Activated effector memory CD4-positive, alpha-beta T cell treated with Interleukin-2 at 50 U/mL for 16 hours (primary cell): Measurements from ENCODE around the gene TBC1D5.
"Not testable (repeated sequence)": the region's sequence is repeated elsewhere in the genome, so short reads cannot be mapped to it uniquely, and the experiment has no call there.

Experiments used
- DNase-seq: peaks from one replicate; pipeline ENCODE4 v3.0.0-alpha.2; 2020

The TBC1D5 gene

DNA sequence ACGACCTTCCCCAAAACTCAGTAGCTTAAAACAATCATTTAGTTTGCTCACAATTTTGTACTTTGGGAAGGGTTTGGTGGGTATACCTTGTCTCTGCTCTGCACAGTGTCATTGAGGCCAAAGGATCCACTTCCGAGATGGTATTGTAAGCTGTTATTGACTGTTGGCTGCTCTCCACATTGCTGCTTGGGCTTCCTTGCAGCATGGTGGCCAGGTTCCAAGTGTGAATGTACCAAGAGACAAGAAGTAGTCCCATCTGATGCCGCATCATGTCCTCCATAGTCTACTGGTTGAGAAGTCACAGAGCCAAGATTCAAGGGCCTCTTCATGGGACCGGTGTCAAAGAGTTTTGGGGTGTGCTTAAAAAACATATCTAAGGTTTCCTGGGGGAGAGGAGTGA, 589.2 kb downstream of the TBC1D5 start:
- DNase-seq, result no peak

DNA sequence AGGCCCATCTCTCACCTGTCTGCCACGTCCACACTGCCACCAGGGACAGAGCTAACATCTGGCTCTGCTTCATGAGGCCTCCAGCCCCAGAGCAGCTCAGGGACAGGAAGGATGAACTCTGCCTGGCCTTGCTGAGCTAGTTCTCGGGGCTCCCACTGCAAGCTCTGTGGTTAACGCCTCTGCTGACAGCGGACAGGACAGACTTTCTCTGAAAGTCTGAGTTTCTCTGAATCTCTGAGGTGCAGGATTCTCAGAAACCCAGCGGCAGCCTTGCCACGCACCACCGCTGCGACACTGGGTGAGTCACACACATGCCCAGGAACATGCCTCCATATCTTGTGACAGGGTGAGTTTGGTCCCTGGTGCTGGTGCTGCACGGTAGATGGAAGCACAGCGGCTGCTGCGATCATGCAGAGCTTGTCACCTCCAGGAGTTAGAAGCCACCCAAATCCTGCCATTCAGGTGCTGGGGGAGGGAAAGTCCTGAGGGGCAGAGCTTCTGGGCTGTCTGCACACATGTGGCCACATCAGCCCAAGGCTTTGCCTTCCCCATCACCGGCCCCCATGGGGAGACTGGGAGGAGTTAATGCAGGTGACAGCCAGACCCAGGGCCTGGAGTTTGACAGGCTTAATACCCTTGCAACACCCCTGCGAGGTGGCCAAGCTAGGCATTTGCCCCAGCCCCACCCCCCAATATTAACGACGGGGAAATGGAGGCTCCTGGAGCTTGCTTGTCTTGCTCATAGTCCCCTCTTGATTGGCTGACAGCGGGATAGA, 590.6 kb downstream of the TBC1D5 start:
- peak; percentile 85 for DNase-seq

DNA sequence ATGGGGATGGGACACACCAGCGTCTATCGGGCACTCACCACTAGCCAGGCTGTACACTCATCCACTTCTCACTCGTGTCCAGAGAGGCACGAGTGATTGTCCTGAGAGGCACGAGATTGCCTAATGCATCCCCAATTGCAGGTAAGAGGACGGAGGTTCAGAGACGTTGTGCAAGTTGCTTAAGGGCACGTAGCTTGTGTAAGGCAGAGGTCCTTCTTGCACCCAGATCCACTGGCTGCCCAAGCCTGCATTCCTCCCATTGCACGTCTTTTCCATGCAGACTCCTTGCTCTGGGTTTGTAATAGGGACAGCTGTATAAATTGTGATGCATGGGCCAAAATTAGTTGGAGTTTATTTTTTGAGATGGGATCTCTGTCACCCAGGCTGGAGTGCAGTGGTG, 593.4 kb downstream of the TBC1D5 start:
- no peak for DNase-seq

DNA sequence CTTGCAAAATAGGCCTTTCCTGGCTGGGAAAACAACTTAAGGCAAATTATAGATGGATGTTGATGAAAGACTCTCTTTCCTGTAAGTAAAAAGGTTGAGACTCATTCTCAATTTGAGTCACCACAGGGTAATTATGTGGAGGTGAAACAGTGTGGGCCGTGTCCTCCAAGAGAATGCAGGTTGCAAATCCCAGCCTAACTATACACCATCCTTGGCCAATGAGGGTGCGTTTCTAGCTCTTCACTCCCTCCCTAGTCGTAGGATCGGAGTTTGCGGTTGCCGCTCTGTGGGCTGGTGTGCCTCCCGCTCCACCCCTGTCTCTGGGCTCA, 597.8 kb downstream of the TBC1D5 start:
- no peak for DNase-seq

DNA sequence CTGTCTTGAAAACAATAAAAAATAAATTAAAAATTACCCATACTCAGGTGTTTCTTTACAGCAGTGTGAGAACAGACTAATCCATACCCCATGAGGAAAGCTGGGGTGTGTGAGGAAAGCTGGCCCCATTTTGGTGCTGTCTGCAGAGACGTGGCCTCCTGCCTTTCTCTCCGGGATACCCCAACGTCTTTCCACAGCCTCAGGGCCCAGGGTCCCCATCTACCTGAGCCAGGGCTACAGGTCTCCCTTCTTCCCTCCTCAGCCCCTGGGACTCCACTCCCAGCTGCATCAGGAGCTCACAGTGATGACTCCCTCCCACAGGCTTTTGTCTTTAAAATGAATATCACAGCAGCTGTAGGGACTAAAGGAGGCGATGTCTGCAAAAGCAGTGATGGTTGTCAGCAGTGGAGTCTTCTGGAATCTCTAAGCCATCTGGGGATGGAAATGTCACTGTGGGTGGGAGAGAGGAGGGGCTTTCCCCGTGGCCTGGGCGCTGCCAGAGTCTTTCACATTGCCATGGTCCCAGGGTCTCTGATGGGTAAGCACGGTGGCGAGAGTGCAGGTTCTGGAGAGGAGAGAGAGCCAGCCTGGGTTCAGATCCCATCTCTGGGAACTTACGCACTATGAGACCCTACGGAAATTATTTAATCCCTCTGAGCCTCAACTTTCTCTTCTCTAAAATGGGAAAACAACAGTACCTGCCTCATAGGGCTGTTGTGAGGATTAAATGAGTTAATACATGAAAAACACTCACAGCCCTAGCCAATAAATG, 598.4 kb downstream of the TBC1D5 start:
- DNase-seq, result no peak

DNA sequence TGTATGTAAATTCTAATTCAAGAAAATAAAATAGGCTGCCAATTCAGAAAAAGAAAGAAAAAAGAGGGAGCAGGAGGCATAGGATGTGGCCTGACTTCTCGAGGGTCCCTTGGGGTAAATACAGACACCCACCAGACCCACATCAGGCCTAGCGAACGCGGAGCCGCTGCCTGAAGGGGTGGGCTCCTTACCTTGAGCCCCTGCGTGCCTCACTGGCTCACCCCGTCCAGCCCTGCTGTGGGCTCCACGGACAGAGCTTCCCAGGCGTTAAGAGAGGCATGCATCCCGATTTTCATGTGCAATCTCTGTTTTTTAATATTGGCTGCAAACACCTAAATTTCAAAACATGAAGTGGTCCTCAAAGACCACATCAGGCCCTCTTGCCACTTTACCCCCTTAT, 599.9 kb downstream of the TBC1D5 start:
- no peak for DNase-seq

DNA sequence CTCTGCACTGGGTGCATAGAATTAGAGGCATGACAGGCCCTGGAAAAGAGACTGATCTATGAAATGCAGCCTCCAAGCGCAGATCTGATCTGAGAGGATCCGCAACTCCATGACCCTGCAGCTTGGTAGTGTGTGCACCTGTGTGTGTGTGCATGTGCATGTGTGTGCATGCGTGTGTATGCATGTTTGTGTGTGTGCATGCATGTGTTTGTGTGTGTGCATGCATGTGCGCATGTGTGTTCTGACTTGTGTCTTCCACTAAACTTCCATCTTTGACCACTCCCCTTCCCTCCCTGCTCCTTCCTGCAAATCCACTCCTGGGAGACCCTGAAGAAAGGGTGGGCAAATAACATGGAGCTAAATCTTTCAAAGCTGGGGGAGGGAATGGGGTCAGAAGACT, 600.7 kb downstream of the TBC1D5 start:
- no peak for DNase-seq

DNA sequence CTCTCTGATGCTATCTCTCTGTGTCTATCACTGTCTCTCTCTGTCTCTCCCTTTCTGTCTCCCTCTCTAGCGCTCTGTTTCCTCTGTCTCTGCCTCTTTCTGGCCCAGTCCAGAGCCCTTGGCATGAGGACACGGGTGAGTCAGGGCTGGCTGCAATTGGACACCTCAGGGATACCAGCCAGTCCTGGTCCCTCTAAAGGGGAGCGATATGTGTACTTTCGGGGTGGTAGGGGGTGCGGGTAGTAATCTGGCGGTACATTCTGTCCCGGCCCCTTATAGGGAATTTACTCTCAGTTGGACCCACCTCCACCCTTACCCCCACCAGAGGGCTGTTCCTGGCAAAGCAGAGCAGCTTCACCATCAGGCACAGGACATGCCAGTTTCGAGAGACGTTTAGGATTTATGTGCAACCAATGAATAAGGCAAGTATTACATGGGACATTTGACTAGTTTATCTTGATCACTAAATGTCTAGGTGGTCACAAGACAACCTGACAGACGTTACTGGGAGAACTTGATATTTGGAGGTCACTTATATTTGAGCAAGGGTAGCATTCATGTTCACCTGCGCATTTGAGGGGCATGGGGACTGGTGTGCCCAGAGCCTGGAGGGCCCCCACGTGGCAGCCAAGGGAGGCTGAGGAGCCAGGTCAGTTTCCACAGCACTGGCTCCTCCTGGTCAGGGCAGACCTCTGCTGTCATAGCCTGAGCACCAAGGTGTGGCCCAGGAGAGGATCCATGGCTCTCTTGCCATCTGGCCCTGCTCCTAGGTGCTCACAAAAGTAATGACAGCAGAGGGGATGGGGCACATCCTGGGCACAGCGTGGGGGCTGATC, 601.5 kb downstream of the TBC1D5 start:
- no peak for DNase-seq

DNA sequence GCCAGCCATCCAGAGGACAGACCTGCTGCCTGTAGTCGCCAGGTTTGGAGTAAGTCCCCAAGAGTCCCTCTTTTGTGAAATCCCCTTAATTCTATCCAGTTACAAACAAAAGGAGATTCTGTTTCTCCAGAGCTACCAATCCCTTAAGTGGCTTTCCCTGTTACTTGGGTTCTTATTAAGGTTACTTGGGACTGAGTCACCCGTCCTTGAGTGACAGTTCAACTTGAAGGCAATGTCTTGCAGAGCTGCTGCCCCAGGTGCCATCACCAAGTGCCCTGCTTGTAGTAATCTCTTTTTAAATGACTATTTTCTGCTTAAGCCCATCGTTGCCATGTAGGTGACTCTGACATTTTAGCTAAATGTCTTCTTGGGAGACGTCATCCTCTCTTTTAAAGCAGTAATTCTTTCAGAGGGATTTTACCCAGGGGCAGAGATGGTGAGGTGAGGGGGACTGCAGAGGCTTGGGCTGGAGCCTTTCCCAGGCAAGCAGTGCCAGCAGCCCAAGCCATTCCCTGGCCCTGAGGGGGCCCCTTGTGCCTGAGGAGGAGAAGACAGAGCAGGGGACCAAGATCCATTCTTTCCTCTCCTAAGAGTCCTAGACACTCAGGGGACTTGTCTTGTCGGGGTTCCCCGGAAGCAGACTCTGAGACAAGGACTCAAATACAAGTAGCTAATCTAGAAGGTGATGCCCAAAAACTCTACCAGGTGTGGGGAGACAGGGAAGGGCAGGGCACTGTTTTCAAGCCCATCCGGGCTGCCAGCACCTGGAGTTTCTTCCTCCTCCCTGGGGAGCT, 604.0 kb downstream of the TBC1D5 start:
- no peak for DNase-seq

DNA sequence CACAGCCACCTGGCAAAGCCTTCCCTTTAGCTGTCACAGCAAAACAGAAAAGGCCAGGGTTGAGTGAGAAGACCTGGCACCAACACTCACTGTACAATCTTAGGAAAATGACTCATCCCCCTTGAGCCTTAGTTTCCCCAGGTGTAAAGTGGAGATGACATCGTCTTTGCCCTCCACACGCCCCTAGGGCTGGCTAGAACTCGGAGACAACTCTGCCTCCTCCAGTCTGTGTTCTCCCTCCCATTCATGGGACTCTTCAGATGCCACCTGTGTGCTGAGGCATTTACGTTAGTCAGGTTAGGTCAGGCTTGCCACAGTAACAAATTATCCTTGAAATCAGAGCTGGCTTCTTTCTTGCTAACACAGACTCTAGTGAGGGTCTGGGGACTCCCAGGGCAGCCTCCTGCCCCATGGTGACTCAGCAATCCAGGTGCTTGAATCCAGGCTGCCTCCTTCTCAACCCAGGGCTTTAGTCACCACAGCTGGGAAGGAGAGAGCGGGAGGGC, 605.1 kb downstream of the TBC1D5 start:
- no peak for DNase-seq

DNA sequence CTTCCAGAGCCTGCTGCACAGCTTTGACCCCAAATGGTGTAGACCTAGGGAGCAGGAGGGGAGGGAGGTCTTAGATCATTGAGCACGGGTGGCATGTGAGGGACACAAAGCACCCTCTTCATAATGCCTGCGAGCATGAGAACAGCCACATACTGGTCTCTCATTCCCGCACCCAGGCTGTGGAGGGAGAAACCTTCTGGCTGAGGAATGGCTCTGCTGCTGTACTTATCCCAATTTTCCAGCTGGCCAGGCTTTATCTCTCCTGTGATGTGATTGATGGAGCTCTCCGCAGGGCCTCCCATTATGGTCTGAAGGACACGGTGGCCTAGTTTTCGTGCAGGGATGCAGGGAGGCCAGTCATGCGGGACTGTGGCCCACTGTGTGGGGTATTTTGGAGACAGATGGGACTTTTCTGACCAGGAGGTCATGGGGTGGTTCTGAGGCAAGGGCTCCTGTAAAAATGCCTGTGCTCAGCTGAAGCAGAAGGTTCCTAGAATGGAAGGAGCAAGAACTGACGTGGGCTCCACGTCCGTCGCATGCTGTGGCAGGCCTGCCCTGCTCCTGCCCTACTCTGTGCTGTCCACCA, 606.2 kb downstream of the TBC1D5 start:
- no peak for DNase-seq

DNA sequence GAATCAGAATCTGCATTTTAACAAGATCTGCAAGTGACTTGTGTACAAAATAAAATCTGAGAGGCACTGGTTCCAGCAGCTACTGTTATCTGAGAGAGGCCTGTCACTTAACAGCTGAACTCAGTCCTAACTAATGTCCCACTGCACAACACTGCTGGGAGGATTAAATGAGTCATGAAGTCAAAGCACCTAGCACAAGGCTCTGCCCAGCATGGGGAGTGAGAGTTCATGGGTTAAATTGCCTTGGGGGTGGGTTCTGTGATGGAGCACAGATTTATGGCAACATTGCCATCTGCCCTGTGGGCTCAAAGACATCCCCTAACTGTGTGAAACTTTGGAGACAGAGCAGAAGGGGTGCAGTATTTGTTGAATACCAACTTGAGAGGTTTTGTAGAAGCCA, 606.7 kb downstream of the TBC1D5 start:
- no peak for DNase-seq

DNA sequence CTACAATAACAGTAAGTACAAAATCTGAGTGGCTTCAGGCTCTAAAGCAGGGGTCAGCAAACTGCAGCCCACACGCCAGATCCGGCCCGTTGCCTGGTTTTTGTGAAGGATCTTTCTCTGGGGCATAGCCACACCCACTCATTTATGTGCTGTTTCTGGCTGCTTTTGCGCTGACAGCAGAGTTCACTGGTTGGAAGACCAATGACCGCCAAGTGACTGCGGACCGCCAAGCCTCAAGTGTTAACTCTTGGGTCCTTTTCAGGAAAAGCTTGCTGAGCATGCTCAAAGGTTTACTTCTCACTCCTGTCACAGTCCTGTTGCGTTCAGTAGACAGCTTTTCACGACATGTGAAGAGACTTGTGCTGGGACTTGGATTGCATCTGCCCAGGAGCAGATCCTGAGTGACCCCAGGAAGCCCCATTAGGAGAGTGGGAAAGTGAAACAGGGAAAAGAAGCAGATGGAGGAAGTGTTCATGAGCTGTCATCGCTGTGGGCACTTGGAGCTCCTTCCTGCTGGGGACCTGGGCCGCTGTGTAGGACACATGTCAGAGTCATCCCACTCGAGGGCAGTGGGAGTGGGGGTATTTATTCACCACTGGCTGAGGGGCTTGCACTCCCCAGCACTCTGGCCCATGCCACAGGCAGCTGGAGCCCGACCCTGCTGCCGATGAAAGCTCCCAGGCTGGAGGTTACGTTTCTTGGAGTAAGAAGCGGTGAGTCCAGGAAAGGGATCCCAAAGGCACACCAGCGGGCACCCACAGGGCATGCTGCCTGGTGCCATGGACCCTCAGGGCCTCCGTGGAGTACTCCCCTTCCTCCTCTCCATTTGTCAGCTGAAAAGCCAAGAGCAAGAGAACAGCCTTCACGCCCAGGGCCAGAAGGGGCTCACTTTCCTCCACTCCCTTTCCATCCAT, 608.5 kb downstream of the TBC1D5 start:
- DNase-seq, result no peak

DNA sequence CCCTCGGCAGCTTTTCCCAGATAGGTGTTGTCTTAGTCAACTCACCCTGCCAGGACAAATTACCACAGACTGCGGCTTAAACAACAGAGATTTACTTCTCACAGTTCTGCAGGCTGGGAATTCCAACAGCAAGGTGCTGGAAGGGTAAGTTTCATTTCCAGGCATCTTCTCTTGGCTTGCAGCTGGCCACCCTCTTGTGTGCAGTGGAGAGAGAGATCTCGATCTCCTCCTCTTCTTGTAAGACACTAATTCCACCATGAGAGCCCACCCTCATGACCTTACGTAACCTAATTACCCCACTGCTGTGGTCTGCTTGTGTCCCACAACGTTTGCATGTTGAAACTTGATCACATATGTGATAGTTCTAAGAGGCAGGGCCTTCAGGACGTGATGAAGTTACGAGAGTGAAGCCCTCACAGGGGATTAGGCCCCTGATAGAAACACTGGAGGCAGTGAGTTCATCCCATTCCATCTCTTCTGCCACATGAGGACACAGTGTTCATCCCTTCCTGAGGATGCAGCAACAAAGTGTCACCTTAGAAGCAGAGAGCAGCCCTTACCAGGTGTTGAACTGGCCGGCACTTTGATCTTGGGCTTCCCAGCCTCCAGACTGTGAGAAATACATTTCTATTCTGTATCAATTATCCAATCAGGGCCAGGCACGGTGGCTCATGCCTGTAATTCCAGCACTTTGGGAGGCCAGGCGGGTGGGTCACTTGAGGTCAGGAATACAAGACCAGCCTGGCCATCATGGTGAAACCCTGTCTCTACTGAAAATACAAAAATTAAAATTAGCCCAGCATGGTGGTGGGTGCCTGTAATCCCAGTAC, 609.9 kb downstream of the TBC1D5 start:
- no peak for DNase-seq

DNA sequence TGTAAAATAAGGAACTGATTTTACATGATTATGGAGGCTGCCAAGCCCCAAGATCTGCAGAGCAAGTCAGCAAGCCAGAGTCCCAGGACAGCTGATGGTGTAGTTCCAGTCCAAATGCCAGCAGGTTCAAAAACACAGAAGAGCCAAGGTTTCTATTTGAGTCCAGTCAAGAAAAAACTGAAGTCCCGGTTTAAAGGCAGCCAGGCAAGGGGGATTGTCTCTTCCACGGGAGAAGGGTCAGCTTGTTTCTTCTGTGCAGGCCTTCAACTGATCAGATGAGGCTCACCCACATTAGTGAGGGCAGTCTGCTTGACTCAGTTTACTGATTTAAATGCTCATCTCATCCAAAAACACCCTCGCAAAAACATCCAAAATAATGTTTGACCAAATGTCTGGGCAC, 611.5 kb downstream of the TBC1D5 start:
- no peak for DNase-seq

DNA sequence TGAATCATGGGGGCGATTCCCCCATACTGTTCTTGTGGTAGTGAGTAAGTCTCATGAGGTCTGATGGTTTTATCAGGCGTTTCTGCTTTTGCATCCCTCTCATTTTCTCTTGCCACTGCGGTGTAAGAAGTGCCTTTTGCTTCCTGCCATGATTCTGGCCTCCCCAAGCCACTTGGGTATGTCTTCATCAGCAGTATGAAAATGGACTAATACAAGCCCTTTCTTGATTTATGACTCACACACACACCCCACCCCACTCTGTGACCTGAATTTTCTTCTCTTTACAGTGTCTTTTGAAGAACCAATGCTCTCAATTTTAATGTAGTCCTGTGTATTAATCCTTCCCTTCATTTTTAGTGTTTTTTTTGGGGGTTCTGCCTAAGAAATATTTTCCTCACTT, 612.9 kb downstream of the TBC1D5 start:
- no peak for DNase-seq

DNA sequence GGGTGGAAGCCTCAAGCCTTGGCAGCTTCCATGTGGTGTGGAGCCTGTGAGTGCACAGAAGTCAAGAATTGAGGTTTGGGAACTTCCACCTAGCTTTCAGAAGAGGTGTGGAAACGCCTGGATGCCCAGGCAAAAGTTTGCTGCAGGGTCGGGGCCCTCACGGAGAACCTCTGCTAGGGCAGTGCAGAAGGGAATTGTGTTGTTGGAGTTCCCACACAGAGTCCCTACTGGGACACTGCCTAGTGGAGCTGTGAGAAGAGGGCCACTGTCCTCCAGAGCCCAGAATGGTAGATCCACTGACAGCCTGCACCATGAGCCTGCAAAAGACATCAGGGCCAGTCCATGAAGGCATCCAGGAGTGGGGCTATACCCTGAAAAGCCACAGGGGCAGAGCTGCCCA, 613.8 kb downstream of the TBC1D5 start:
- not testable (repeated sequence) for DNase-seq

DNA sequence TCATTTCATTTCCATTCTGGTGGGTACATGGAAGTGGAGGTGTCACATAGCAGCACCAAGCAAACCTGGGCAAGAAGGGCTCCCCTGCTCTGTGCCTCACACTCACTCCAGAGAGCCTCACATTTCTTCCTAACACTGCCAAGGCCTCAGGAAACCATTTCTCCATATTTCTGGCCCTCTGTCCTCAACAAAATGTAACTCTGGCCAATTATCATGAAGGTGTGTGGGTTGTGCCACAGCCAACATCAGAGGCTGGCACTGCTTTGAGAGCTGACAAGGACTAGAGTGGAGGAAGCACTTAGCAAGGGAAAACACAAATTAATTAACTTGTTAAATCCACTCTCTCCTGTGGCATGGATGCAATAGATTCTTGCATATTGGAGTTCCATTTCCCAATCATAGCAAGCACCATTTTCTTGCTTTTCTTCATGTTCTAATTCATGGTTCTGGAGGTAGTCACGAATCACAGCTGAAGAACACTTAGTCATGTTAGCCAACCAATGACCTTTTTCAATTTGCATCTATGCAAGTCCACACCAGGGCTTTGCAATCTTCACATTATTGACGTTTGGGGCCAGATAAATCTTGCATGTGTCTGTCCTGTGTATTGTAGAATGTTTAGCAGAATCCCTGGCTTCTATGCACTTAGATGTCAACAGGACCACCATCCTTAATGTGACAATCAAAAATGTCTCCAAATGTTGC, 616.5 kb downstream of the TBC1D5 start:
- DNase-seq, result no peak

DNA sequence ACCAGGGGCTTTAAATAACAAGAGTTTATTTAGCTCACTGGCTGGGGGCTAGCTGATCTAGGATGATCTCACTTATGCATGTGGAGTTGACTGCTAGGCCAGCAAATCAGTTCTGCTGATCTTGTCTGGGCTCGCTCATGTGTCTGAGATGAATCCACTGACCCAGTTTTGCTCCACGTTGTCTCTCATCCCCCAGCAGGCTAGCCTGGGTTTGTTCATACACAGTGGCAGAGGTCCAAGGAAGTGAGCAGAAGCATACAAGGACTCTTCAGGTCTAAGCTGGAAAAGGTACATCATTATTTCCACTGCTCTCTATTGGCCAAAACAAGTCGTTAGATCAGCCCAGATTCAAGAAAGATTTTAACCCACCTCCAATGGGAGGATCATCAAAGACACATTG, 619.7 kb downstream of the TBC1D5 start:
- no peak for DNase-seq

DNA sequence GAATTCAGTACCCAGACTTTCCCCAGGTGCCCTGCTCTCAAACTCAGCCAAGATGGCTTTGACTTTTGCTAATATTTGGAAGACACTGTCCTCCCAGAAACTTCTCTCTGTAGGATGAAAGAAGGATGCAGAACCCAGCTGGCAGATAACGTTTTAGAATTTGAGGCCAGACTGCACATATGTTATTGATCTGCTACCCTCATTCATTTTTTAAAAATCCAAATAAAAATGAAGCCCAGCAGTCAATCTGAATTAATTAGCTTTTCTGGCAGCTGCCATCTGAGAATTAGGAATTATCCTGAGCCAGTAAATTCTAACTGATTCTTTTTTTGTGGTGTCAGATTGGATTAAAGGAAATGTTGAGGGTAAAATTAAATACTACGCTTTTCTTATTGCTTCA, 621.1 kb downstream of the TBC1D5 start:
- DNase-seq, result no peak
